Skeletal muscle tissue (tissue), 4 donors: ENCODE results near the gene FADS1. TPM values are rescaled to one million over a fixed set of nuclear protein-coding genes. Genes with fewer than 3 reads are reported as not detected.
A peak's percentile ranks its signal among the peaks of the same experiment; 100 is the strongest.

ENCODE experiments used
- H3K27ac ChIP-seq: one replicate; pipeline ENCODE4 v1.7.0; 2013; ENCODE audit warnings: mild to moderate bottlenecking, low read depth, low read length, inconsistent platforms
- H3K27me3 ChIP-seq, 3 donors: one replicate each; pipeline ENCODE4 v1.7.0; 2013; ENCODE audit warnings: low read length in 3 of 3; ENCODE audit not compliant: control insufficient read depth in 3 of 3, insufficient read depth in 3 of 3
- H3K36me3 ChIP-seq, 3 donors: one replicate each; pipeline ENCODE4 v1.7.0; 2013; ENCODE audit warnings: low read length in 3 of 3; ENCODE audit not compliant: control insufficient read depth in 3 of 3, insufficient read depth in 3 of 3
- H3K4me1 ChIP-seq, 3 donors: one replicate each; pipeline ENCODE4 v1.7.0; 2013; ENCODE audit warnings: low read length in 3 of 3, mild to moderate bottlenecking in 3 of 3; ENCODE audit not compliant: control insufficient read depth in 3 of 3, insufficient read depth in 3 of 3
- H3K4me3 ChIP-seq, 3 donors: one replicate each; pipeline ENCODE4 v1.7.0; 2013; ENCODE audit warnings: low read length in 3 of 3
- H3K9ac ChIP-seq, 3 donors: one replicate each; pipeline ENCODE4 v1.7.0; 2013; ENCODE audit warnings: low read length in 3 of 3, mild to moderate bottlenecking in 3 of 3, moderate library complexity in 2 of 3, low read depth in 1 of 3
- H3K9me3 ChIP-seq, 3 donors: one replicate each; pipeline ENCODE4 v1.7.0; 2013; ENCODE audit warnings: low read length in 3 of 3; ENCODE audit not compliant: control insufficient read depth in 3 of 3
- total RNA-seq: library from RNA; depleted of rRNA; stranded (reverse); fragments of >200 nt; gene quantifications from one replicate; pipeline ENCODE4 v1.2.3, GENCODE V29; 2014
- donor health status: Osteomylitis.

The FADS1 gene
- total RNA-seq, 1 donor from 2014 or later: 16.2 TPM

- Histone ChIP-seq H3K36me3 (peaks cover 0 to 3% (median 0%) of the 10 kb centered on the region in 3 donors), H3K9me3 (no peaks in the 10 kb centered on the region), H3K27me3 (peaks cover 12 to 31% (median 16%) of the 10 kb centered on the region in 3 donors), H3K27ac (peak overlapping the region; percentile 76), H3K4me1 (peaks cover 10 to 36% (median 35%) of the 10 kb centered on the region in 3 donors), H3K4me3 (peak overlapping the region; percentile 69 to 79 (median 73)), H3K9ac (peak overlapping the region; percentile 48 to 79 (median 72))
These were observed 11.5 kb upstream of the FADS1 start for GRCh38 chr11:61828379-61828628.

- Histone ChIP-seq H3K27me3 (peaks cover 8 to 30% (median 16%) of the 10 kb centered on the region in 3 donors), H3K9ac (peak within 1 kb of the TSS; percentile 53 to 79 (median 72)), H3K9me3 (no peaks in the 10 kb centered on the region), H3K4me1 (peaks cover 10 to 36% (median 34%) of the 10 kb centered on the region in 3 donors), H3K27ac (peak within 1 kb of the TSS; percentile 76), H3K36me3 (peaks cover 0 to 3% (median 0%) of the 10 kb centered on the region in 3 donors), H3K4me3 (peak within 1 kb of the TSS; percentile 69 to 79 (median 73))
These were observed 11.0 kb upstream of the FADS1 start, which contains the start of gene FADS2 for GRCh38 chr11:61827571-61828378. Gene FADS2, plus strand, starts transcription at chr11:61828300. Its CDS starts 91 bp downstream, at chr11:61828391.

DNA sequence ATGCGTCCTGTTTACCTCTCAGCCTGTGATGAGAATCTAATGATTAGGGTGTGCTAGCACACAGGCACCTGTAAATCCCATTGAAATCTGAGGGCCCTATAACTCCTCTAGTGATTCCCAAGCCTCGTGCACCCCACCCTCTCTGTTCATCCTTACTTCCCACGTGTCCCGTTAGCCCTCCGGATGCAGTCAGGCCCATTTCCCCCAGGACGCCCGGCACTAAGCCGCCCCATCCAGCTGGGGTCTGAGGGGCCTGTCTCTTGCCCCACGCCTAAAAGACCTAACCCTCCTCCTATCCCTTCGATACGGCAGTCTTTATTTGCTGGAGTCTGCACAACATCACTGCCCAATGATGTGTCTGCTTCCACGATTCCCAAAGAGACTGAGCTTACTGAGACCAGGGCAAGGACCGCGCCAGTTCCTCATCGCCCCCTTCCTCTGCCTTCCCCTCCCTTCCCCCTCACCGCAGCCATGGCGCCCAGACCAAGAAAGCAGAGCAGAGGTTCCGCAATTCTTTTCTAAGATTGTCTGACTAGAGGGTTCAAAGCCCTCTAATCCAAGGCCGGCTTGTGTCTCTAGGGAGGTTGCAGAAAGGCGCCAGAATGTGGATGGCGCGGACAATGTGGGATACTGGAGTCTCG lies 10.2 kb upstream of the FADS1 start:
- Histone ChIP-seq H3K4me3 (peak overlapping the region; percentile 35 to 79 (median 69)), H3K27me3 (peaks cover 4 to 24% (median 16%) of the 10 kb centered on the region in 3 donors), H3K9ac (peak overlapping the region; percentile 53 to 69 (median 59)), H3K27ac (peak overlapping the region; percentile 76), H3K9me3 (no peaks in the 10 kb centered on the region), H3K36me3 (no peaks in the 10 kb centered on the region), H3K4me1 (peaks cover 10 to 30% (median 27%) of the 10 kb centered on the region in 3 donors)

GRCh38 chr11:61820174-61820573 lies 3.4 kb upstream of the FADS1 start:
- Histone ChIP-seq H3K9me3 (no peaks in the 10 kb centered on the region), H3K4me3 (no peak overlapping the region), H3K4me1 (peaks cover 15 to 20% (median 15%) of the 10 kb centered on the region in 3 donors), H3K9ac (no peak overlapping the region), H3K36me3 (no peaks in the 10 kb centered on the region), H3K27me3 (no peaks in the 10 kb centered on the region), H3K27ac (no peak overlapping the region)

GRCh38 chr11:61817471-61818202 lies 834 bp upstream of the FADS1 start:
- Histone ChIP-seq H3K4me3 (peak overlapping the region in 2 of 3 donors; percentile 51 to 96), H3K4me1 (peaks cover 15 to 25% (median 18%) of the 10 kb centered on the region in 3 donors), H3K9ac (peak overlapping the region in 1 of 3 donors; percentile 93), H3K36me3 (peaks cover 0 to 3% (median 0%) of the 10 kb centered on the region in 3 donors), H3K9me3 (no peaks in the 10 kb centered on the region), H3K27ac (no peak overlapping the region), H3K27me3 (peaks cover 0 to 2% (median 0%) of the 10 kb centered on the region in 3 donors)

GRCh38 chr11:61815790-61816735 lies 740 bp downstream of the FADS1 start:
- H3K9me3 ChIP-seq: no peaks in the 10 kb centered on the region
- H3K9ac ChIP-seq: peak overlapping the region; percentile 83 to 93 (median 88)
- peaks cover 5 to 9% (median 5%) of the 10 kb centered on the region in 3 donors for H3K36me3 ChIP-seq
- H3K4me3 ChIP-seq: peak overlapping the region; percentile 84 to 96 (median 89)
- peaks cover 0 to 2% (median 0%) of the 10 kb centered on the region in 3 donors for H3K27me3 ChIP-seq
- peak overlapping the region; percentile 91 for H3K27ac ChIP-seq
- peaks cover 15 to 25% (median 18%) of the 10 kb centered on the region in 3 donors for H3K4me1 ChIP-seq

DNA sequence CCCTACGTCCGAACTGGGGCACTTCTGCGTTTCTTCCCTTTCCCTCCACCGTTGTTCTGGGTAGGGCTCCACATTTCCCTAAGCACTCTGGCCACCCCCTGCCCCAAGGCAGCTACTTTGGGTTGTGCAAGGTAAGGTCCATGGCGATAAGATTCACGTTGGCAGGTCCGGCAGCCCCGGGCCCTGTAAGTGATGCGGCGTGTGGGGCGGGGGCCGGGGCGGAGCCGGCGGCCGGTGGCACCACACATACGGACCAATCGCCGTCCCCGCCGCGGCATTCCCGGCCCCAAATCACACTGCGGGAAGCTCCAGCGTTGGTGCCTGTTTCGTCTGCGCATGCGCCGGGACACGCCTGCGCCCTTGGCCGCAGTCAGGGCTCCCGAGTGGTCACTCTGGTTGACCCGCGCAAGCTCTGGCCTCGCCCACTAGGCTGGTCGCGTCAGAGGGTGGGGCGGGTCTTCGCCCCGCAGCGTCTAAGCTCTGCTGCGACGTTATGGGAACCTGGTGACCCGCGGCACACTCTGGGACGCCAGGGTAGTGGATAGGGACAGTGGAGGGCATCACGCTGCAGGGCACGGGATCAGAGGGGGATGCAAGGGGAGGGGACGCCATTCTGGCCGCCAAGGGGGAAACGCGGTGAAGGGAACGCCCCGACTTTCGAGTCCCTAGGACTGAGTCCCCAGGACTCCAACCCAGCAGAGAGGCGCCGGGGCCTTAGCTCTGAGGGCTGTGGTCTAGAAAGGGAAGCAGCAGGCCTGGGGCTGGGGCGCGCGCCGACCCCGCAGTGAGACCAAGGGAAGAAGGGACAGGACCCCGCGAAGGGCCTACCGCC lies 1.6 kb downstream of the FADS1 start:
- peak overlapping the region; percentile 83 to 93 (median 88) for H3K9ac ChIP-seq
- H3K36me3 ChIP-seq: peaks cover 5 to 16% (median 7%) of the 10 kb centered on the region in 3 donors
- peaks cover 15 to 25% (median 16%) of the 10 kb centered on the region in 3 donors for H3K4me1 ChIP-seq
- H3K27ac ChIP-seq: peak overlapping the region; percentile 91
- no peaks in the 10 kb centered on the region for H3K9me3 ChIP-seq
- H3K27me3 ChIP-seq: peaks cover 0 to 2% (median 0%) of the 10 kb centered on the region in 3 donors
- peak overlapping the region; percentile 84 to 96 (median 89) for H3K4me3 ChIP-seq

- H3K9ac ChIP-seq: peak overlapping the region; percentile 59 to 93 (median 83)
- peaks cover 15 to 25% (median 16%) of the 10 kb centered on the region in 3 donors for H3K4me1 ChIP-seq
- peaks cover 0 to 2% (median 0%) of the 10 kb centered on the region in 3 donors for H3K27me3 ChIP-seq
- no peaks in the 10 kb centered on the region for H3K9me3 ChIP-seq
- H3K4me3 ChIP-seq: peak overlapping the region; percentile 84 to 96 (median 89)
- peak overlapping the region; percentile 91 for H3K27ac ChIP-seq
- H3K36me3 ChIP-seq: peaks cover 7 to 20% (median 7%) of the 10 kb centered on the region in 3 donors
These were observed 2.4 kb downstream of the FADS1 start for GRCh38 chr11:61814247-61814957.
